ENCODE results near the gene DHX9.
"Not testable (repeated sequence)": the region's sequence is repeated elsewhere in the genome, so short reads cannot be mapped to it uniquely, and the experiment has no call there.

DHX9 gene

GRCh38 chr1:182889997-182890396, 50.9 kb downstream of the DHX9 start:
- DNase-seq (ENCODE audit: low read depth in 2 of 2): no peak

GRCh38 chr1:182890927-182891610, 51.9 kb downstream of the DHX9 start:
- no peak for DNase-seq (ENCODE audit: low read depth in 2 of 2)

- DNase-seq (ENCODE audit: low read depth in 2 of 2): no peak
Measured at GRCh38 chr1:182897696-182898095, 58.5 kb downstream of the DHX9 start.

- not testable (repeated sequence) for DNase-seq (ENCODE audit: low read depth in 2 of 2)
Measured at GRCh38 chr1:182901946-182902345, 62.8 kb downstream of the DHX9 start.

GRCh38 chr1:182905321-182905720, 66.2 kb downstream of the DHX9 start:
- DNase-seq (ENCODE audit: low read depth in 2 of 2): no peak

- no peak for DNase-seq (ENCODE audit: low read depth in 2 of 2)
Measured at GRCh38 chr1:182909578-182909977, 70.4 kb downstream of the DHX9 start.

GRCh38 chr1:182910143-182910542, 71.0 kb downstream of the DHX9 start:
- DNase-seq (ENCODE audit: low read depth in 2 of 2): no peak

- no peak for DNase-seq (ENCODE audit: low read depth in 2 of 2)
Measured at GRCh38 chr1:182913401-182913800, 74.3 kb downstream of the DHX9 start.

GRCh38 chr1:182917378-182917777, 78.2 kb downstream of the DHX9 start:
- DNase-seq (ENCODE audit: low read depth in 2 of 2): no peak

GRCh38 chr1:182925661-182926060, 86.5 kb downstream of the DHX9 start:
- no peak for DNase-seq (ENCODE audit: low read depth in 2 of 2)

GRCh38 chr1:182927693-182928433, 88.7 kb downstream of the DHX9 start:
- DNase-seq (ENCODE audit: low read depth in 2 of 2): no peak

- no peak for DNase-seq (ENCODE audit: low read depth in 2 of 2)
Measured at GRCh38 chr1:182930985-182931384, 91.8 kb downstream of the DHX9 start.

- no peak for DNase-seq (ENCODE audit: low read depth in 2 of 2)
Measured at GRCh38 chr1:182935716-182936115, 96.6 kb downstream of the DHX9 start.

Measured in stimulated activated CD4-positive, alpha-beta T cell treated with anti-CD3 and anti-CD28 coated beads, Interleukin-15, amount 100 ng/mL, for 48 hours (primary cell).